Stomach smooth muscle (tissue), 2 donors: ENCODE data around the gene CNGB1.
"Not testable (repeated sequence)": the region's sequence is repeated elsewhere in the genome, so short reads cannot be mapped to it uniquely, and the experiment has no call there.

ENCODE experiments used
- H3K27ac ChIP-seq: one replicate; pipeline ENCODE4 v1.7.0; 2013; ENCODE audit warnings: mild to moderate bottlenecking, low read length, inconsistent platforms
- H3K27me3 ChIP-seq, 2 donors: one replicate each; pipeline ENCODE4 v1.7.0; 2013; ENCODE audit warnings: low read length in 2 of 2; ENCODE audit not compliant: insufficient read depth in 2 of 2, control insufficient read depth in 1 of 2
- H3K36me3 ChIP-seq, 2 donors: one replicate each; pipeline ENCODE4 v1.7.0; 2013; ENCODE audit warnings: low read length in 2 of 2; ENCODE audit not compliant: control insufficient read depth in 2 of 2, insufficient read depth in 2 of 2
- H3K4me1 ChIP-seq: one replicate; pipeline ENCODE4 v1.7.0; 2013; ENCODE audit warnings: low read length; ENCODE audit not compliant: control insufficient read depth, insufficient read depth
- H3K4me3 ChIP-seq, 2 donors: one replicate each; pipeline ENCODE4 v1.7.0; 2013; ENCODE audit warnings: low read length in 2 of 2
- H3K9ac ChIP-seq, 2 donors: one replicate each; pipeline ENCODE4 v1.7.0; 2013; ENCODE audit warnings: low read length in 2 of 2, mild to moderate bottlenecking in 1 of 2
- H3K9me3 ChIP-seq, 2 donors: one replicate each; pipeline ENCODE4 v1.7.0; 2013; ENCODE audit warnings: low read length in 2 of 2; ENCODE audit not compliant: control insufficient read depth in 2 of 2
- donor health status: healthy.
- donor health status: Pancreatic carcinoma.

The CNGB1 gene

GRCh38 chr16:57859331-57859730, 111.6 kb downstream of the CNGB1 start:
- Histone ChIP-seq H3K4me3 (no peak overlapping the region), H3K27ac (no peak overlapping the region), H3K36me3 (no peaks in the 10 kb centered on the region), H3K9ac (no peak overlapping the region), H3K4me1 (no peaks in the 10 kb centered on the region), H3K27me3 (peaks cover 3% of the 10 kb centered on the region in 2 donors), H3K9me3 (peaks cover 4 to 5% of the 10 kb centered on the region in 2 donors)

- Histone ChIP-seq H3K9ac (no peak overlapping the region), H3K9me3 (peaks cover 4 to 5% of the 10 kb centered on the region in 2 donors), H3K27ac (no peak overlapping the region), H3K4me1 (no peaks in the 10 kb centered on the region), H3K36me3 (no peaks in the 10 kb centered on the region), H3K27me3 (peaks cover 3% of the 10 kb centered on the region in 2 donors), H3K4me3 (no peak overlapping the region)
These were observed 112.3 kb downstream of the CNGB1 start for GRCh38 chr16:57858635-57859034.

- H3K27me3 ChIP-seq, H3K9ac ChIP-seq, H3K4me3 ChIP-seq, H3K27ac ChIP-seq, H3K9me3 ChIP-seq, H3K36me3 ChIP-seq, H3K4me1 ChIP-seq: not testable (repeated sequence)
These were observed 112.9 kb downstream of the CNGB1 start for GRCh38 chr16:57857991-57858390.

GRCh38 chr16:57855188-57855587, 115.7 kb downstream of the CNGB1 start:
- no peak overlapping the region for H3K4me3 ChIP-seq
- H3K27ac ChIP-seq, result no peak overlapping the region
- no peaks in the 10 kb centered on the region for H3K36me3 ChIP-seq
- no peak overlapping the region for H3K9ac ChIP-seq
- H3K9me3 ChIP-seq, result peaks cover 4 to 5% of the 10 kb centered on the region in 2 donors
- H3K4me1 ChIP-seq, result no peaks in the 10 kb centered on the region
- peaks cover 0 to 3% of the 10 kb centered on the region in 2 donors for H3K27me3 ChIP-seq

GRCh38 chr16:57852189-57852588, 118.7 kb downstream of the CNGB1 start:
- no peaks in the 10 kb centered on the region for H3K4me1 ChIP-seq

GRCh38 chr16:57848181-57848580, 122.7 kb downstream of the CNGB1 start:
- H3K9me3 ChIP-seq, result no peaks in the 10 kb centered on the region
- no peaks in the 10 kb centered on the region for H3K4me1 ChIP-seq
- no peak overlapping the region for H3K27ac ChIP-seq

More at GRCh38 chr16:57852189-57852588, 118.7 kb downstream of the CNGB1 start:
- Histone ChIP-seq H3K27me3 (no peaks in the 10 kb centered on the region), H3K9me3 (peaks cover 4 to 5% of the 10 kb centered on the region in 2 donors), H3K36me3 (no peaks in the 10 kb centered on the region), H3K27ac (no peak overlapping the region), H3K4me3 (no peak overlapping the region), H3K9ac (no peak overlapping the region)

GRCh38 chr16:57846931-57847330, 124.0 kb downstream of the CNGB1 start:
- not testable (repeated sequence) for H3K9me3 ChIP-seq, H3K9ac ChIP-seq

More at GRCh38 chr16:57848181-57848580, 122.7 kb downstream of the CNGB1 start:
- Histone ChIP-seq H3K9ac (no peak overlapping the region), H3K4me3 (no peak overlapping the region), H3K36me3 (no peaks in the 10 kb centered on the region), H3K27me3 (no peaks in the 10 kb centered on the region)

GRCh38 chr16:57846078-57846697, 124.7 kb downstream of the CNGB1 start:
- Histone ChIP-seq H3K4me1 (no peaks in the 10 kb centered on the region), H3K4me3 (no peak overlapping the region), H3K9ac (no peak overlapping the region), H3K9me3 (no peaks in the 10 kb centered on the region), H3K36me3 (no peaks in the 10 kb centered on the region), H3K27ac (no peak overlapping the region), H3K27me3 (no peaks in the 10 kb centered on the region)

More at GRCh38 chr16:57846931-57847330, 124.0 kb downstream of the CNGB1 start:
- not testable (repeated sequence) for H3K4me3 ChIP-seq, H3K36me3 ChIP-seq, H3K27ac ChIP-seq, H3K27me3 ChIP-seq, H3K4me1 ChIP-seq

- no peak overlapping the region for H3K9ac ChIP-seq
These were observed 125.8 kb downstream of the CNGB1 start for GRCh38 chr16:57845115-57845514.

GRCh38 chr16:57844416-57845030, 126.4 kb downstream of the CNGB1 start:
- no peak overlapping the region for H3K27ac ChIP-seq
- no peaks in the 10 kb centered on the region for H3K27me3 ChIP-seq
- H3K4me3 ChIP-seq, result no peak overlapping the region
- no peaks in the 10 kb centered on the region for H3K9me3 ChIP-seq
- no peaks in the 10 kb centered on the region for H3K36me3 ChIP-seq
- H3K4me1 ChIP-seq, result no peaks in the 10 kb centered on the region
- no peak overlapping the region for H3K9ac ChIP-seq

More at GRCh38 chr16:57845115-57845514, 125.8 kb downstream of the CNGB1 start:
- H3K4me1 ChIP-seq, result no peaks in the 10 kb centered on the region
- H3K27ac ChIP-seq, result no peak overlapping the region
- H3K9me3 ChIP-seq, result no peaks in the 10 kb centered on the region
- H3K27me3 ChIP-seq, result no peaks in the 10 kb centered on the region
- H3K36me3 ChIP-seq, result no peaks in the 10 kb centered on the region
- no peak overlapping the region for H3K4me3 ChIP-seq

- no peaks in the 10 kb centered on the region for H3K9me3 ChIP-seq
- no peak overlapping the region for H3K4me3 ChIP-seq
- no peaks in the 10 kb centered on the region for H3K27me3 ChIP-seq
- H3K9ac ChIP-seq, result no peak overlapping the region
- H3K36me3 ChIP-seq, result no peaks in the 10 kb centered on the region
- no peaks in the 10 kb centered on the region for H3K4me1 ChIP-seq
- H3K27ac ChIP-seq, result no peak overlapping the region
These were observed 127.5 kb downstream of the CNGB1 start for GRCh38 chr16:57843400-57843799.
